Forelimb muscle (tissue), 1 donor: ENCODE data around the gene SCPEP1. TPM values are rescaled to one million over a fixed set of nuclear protein-coding genes. Genes with fewer than 3 reads are reported as not detected.

Source experiments
- DNase-seq: peaks from one replicate; pipeline ENCODE4 v3.0.0-alpha.2; 2013; ENCODE audit warnings: low read depth
- polyA plus RNA-seq: library from polyadenylated mRNA; unstranded; fragments of 120-200 nt; gene quantifications from one replicate; pipeline ENCODE4 v1.2.1, GENCODE V29; 2013; ENCODE audit not compliant: insufficient read length

Gene SCPEP1
- polyA plus RNA-seq, 1 donor: 15.9 TPM

DNA sequence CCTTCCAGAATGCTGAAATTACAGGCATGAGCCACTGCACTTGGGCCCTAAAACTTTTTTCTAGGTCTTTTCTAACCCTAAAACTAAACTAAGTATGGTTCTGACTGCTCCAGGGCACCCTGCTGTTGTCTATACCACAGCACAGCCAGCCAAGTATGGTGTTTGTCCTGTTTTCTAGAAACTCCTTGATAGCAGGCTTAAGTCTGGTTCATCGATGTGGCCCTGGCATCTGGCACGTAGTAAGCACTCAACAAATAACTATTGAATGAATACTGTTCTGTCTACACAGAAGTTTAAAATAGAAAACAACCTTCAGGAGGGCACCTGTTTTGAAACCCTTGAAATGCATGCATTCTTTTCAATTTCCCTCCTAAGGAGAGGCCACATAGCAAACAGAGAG is 62.6 kb downstream of the SCPEP1 start:
- no peak for DNase-seq

DNA sequence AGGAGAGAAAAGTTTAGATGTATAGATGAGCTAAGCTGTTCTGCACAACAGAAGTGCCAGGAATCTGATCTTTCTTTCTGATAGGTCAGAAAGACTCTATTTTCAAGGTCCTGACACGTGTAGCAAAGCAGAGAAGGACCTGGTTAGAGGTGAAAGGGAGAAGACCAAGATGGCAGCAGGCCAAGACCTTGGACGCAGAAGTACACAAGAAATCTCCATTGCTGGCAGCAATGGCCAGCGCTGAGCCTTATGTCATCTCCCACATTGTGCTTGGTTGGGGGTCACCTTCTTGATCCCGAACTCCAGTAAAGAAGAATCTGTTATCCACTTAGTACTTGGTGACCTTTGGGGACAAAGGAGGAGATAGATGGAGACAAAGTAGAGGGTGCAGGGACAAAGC is 65.3 kb downstream of the SCPEP1 start:
- DNase-seq: no peak

DNA sequence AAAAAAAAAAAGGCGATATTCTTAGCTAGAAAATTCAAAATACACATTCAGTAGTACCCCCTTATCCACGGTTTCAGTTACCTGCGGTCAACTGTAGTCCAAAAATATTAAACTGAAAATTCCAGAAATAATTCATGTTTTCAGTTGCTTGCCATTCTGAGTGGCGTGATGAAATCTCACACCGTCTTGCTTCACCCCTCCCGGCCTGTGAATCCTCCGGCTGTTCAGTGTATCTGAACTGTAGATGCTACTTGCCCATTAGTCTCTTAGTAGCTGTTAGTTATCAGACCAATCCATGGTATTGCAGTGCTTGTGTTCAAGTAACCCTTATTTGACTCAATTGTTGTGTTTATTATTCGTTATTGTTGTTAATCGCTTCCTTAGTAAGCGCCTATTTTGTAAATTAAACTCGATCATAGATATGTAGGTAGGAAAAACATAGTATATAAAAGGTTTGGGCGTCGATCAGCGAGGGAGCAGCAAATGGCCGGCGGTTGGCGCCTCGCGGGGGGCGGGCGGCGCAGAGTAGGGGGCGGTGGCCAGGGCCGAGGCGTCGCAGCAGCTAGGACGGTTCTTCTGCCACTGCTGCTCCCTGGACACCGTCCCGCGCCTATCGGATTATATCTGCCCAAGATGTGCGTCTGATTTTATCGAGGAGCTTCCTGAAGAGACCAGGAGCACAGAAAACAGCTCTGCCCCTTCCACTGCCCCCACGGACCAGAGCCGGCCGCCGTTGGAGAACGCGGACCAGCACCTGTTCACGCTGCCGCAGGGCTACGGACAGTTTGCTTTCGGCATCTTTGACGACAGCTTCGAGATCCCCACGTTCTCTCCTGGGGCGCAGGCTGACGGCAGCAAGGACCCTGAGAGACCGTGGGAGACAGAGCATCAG is 67.3 kb downstream of the SCPEP1 start:
- no peak for DNase-seq

GRCh38 chr17:57045868-57046704 is 68.2 kb downstream of the SCPEP1 start:
- no peak for DNase-seq

GRCh38 chr17:57046749-57047148 is 68.8 kb downstream of the SCPEP1 start:
- no peak for DNase-seq

- DNase-seq: no peak
These were observed 70.2 kb downstream of the SCPEP1 start for GRCh38 chr17:57048096-57048495.

DNA sequence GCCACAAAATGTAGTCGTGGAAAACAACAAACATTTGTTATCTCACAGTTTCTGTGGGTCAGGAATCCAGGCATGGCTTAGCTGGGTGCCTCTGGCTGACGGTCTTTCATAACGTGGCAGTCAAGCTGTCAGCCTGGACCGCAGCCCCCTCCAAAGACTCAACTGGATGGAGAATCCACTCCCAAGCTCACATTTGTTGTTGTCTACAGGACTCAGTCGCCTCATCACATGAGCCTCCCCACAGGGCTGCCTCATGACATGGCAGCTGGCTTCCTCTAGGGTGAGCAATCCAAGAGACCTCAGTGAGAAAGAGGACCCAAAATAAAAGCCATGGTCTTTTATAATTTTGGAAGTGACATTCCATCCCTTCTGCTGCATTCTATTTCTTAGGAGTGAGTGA is 72.4 kb downstream of the SCPEP1 start:
- no peak for DNase-seq

DNA sequence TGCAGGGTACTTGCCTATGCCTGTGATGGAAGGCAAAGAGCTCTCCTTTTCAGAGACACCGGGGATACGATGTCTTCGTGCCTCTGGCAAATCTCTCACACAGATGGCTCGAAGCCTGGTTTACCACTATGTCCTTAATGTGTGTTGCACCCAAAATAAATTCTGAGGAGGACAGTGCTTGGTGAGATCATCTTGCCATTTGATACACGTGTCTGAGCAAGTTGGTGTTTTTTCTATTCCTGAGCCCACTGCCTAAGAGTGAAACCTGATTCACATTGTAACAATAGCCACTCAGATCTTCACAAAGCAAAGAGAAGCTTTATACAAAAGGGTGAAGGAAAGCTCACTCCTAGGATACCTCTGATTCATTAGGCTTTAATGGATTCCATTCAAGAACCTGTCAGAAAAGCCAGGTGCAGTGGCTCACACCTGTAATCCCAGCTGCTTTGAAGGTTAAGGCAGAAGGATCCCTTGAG is 74.0 kb downstream of the SCPEP1 start:
- DNase-seq: no peak

Other genes starting within 250 kb of the SCPEP1 start
- gene C17orf67, start 144.2 kb upstream of the SCPEP1 start, polyA plus RNA-seq: 1.5 TPM
- 4.7 TPM for gene DGKE, start 144.0 kb upstream of the SCPEP1 start, polyA plus RNA-seq
- gene TRIM25, start 64.1 kb upstream of the SCPEP1 start, polyA plus RNA-seq: 11.5 TPM
- gene COIL, start 17.1 kb upstream of the SCPEP1 start, polyA plus RNA-seq: 16.3 TPM
- gene AKAP1, start 107.1 kb downstream of the SCPEP1 start, polyA plus RNA-seq: 86.3 TPM